HepG2 (cell line): ENCODE data around the gene NAA35.

Experiments used
- BHLHE40 ChIP-seq: IDR thresholded peaks from 2 replicates; pipeline ENCODE4 v1.6.1; 2011; ENCODE audit warnings: low read length, improper control_type of control experiment
- FOSL1 ChIP-seq: sonication (generic); formaldehyde crosslinking; IDR thresholded peaks from 2 replicates; pipeline ENCODE4 v1.9.0; 2021; ENCODE audit warnings: missing genetic modification reagents, borderline replicate concordance
- MAX ChIP-seq: IDR thresholded peaks from 2 replicates; pipeline ENCODE4 v1.6.1; 2012; ENCODE audit warnings: inconsistent platforms
- PHF8 ChIP-seq: sonication (generic); formaldehyde crosslinking; IDR thresholded peaks from 2 replicates; pipeline ENCODE4 v1.5.0; 2020; ENCODE audit warnings: missing genetic modification reagents
- RFXANK ChIP-seq: IDR thresholded peaks from 2 replicates; pipeline ENCODE4 v1.6.1; 2016
- SMAD1 ChIP-seq: sonication (generic); formaldehyde crosslinking; IDR thresholded peaks from 2 replicates; pipeline ENCODE4 v1.4.0; 2020; ENCODE audit warnings: missing genetic modification reagents, low read depth, mild to moderate bottlenecking, borderline replicate concordance
- ZBTB1 ChIP-seq: sonication (generic); formaldehyde crosslinking; IDR thresholded peaks from 2 replicates; pipeline ENCODE4 v1.4.0; 2020; ENCODE audit warnings: missing genetic modification reagents, borderline replicate concordance
- ZFX ChIP-seq: sonication (generic); formaldehyde crosslinking; IDR thresholded peaks from 2 replicates; pipeline ENCODE4 v1.4.0; 2020; ENCODE audit warnings: mild to moderate bottlenecking, low read depth, missing genetic modification reagents, moderate library complexity
- ZNF3 ChIP-seq: IDR thresholded peaks from 2 replicates; pipeline ENCODE4 v1.7.0; 2017; ENCODE audit warnings: inconsistent platforms
- ZNF546 ChIP-seq: sonication (generic); formaldehyde crosslinking; conservative IDR thresholded peaks from 2 replicates; pipeline ENCODE4 v1.8.1; 2023; ENCODE audit warnings: mild to moderate bottlenecking, missing genetic modification reagents
- ZSCAN20 ChIP-seq: sonication (generic); formaldehyde crosslinking; IDR thresholded peaks from 2 replicates; pipeline ENCODE4 v1.4.0; 2020; ENCODE audit warnings: missing genetic modification reagents, mild to moderate bottlenecking, borderline replicate concordance

GRCh38 chr9:85971731-85972130, 30.8 kb downstream of the NAA35 start:
- TF ChIP-seq BHLHE40 (no peak), ZNF546 (CRISPR knock-in tag) (no peak), PHF8 (CRISPR knock-in tag) (no peak), FOSL1 (CRISPR knock-in tag) (no peak), RFXANK (CRISPR knock-in tag) (no peak), ZNF3 (no peak), MAX (no peak), SMAD1 (no peak), ZBTB1 (CRISPR knock-in tag) (no peak), ZFX (CRISPR knock-in tag) (no peak), ZSCAN20 (CRISPR knock-in tag) (no peak)
